Activated CD4-positive, alpha-beta T cell treated with anti-CD3 and anti-CD28 coated beads, Interleukin-2, amount 10 ng/mL, durations not matched to agents 24 days and 14 days (primary cell): Measurements from ENCODE around the gene CYP2J2. TPM values are rescaled to one million over a fixed set of nuclear protein-coding genes. Genes with fewer than 3 reads are reported as not detected.
"Not testable (repeated sequence)": the region's sequence is repeated elsewhere in the genome, so short reads cannot be mapped to it uniquely, and the experiment has no call there.

Source experiments
- DNase-seq: peaks from one replicate; pipeline ENCODE4 v3.0.0; 2022
- H3K27ac Mint-ChIP-seq: one replicate; pipeline ENCODE4 v1.8.0; 2022; ENCODE audit warnings: mild to moderate bottlenecking, mixed read lengths
- H3K27me3 Mint-ChIP-seq: one replicate; pipeline ENCODE4 v1.8.0; 2022; ENCODE audit warnings: mixed read lengths
- H3K36me3 Mint-ChIP-seq: one replicate; pipeline ENCODE4 v1.8.0; 2022; ENCODE audit warnings: low read depth, mild to moderate bottlenecking, mixed read lengths
- H3K4me1 Mint-ChIP-seq: one replicate; pipeline ENCODE4 v1.8.0; 2021; ENCODE audit warnings: mixed read lengths
- H3K4me3 Mint-ChIP-seq: one replicate; pipeline ENCODE4 v1.8.0; 2022; ENCODE audit warnings: mild to moderate bottlenecking, moderate library complexity, mixed read lengths
- H3K9me3 Mint-ChIP-seq: one replicate; pipeline ENCODE4 v1.8.0; 2021; ENCODE audit warnings: mixed read lengths
- intact Hi-C: fragments of 100-400 bp; cut with micrococcal nuclease; formaldehyde crosslinking; loops from one replicate; pipeline ENCODE4 v1.15.1; 2023
- total RNA-seq: library from RNA; stranded (reverse); gene quantifications from 2 replicates; pipeline ENCODE4 v1.2.3, GENCODE V29; 2022

CYP2J2 gene
- total RNA-seq, 1 donor from 2014 or later: 0.49 TPM

DNA sequence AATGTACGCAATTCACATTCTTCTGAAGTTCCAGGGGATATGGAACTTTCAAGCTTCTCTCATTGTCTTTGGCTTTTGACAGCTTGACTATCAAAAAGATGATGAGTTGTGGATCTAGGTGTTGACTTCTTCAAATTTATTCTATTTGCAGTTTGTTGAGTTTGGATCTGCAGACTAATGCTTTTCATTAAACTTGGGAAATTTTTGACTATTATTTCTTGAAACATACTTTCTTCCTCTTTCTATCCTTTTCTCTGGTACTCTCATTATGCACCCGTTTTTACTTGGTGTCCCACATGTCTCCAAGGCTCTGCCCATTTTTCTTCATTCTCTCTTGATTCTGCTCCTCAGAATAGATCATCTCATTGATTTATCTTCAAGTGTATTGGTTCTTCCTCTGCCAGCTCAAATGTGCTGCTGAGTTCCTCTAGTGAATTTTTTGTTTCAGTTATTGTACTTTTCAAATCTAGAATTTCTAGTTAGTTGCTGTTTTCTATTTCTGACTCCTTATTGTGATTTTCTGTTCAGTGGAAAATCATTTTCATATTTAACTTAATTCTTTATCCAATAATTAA, 49.4 kb downstream of the CYP2J2 start:
- no peaks in the 10 kb centered on the region for H3K27me3 Mint-ChIP-seq
- peaks cover 7% of the 10 kb centered on the region for H3K9me3 Mint-ChIP-seq
- no peak overlapping the region for H3K4me3 Mint-ChIP-seq
- H3K4me1 Mint-ChIP-seq: no peaks in the 10 kb centered on the region
- DNase-seq: no peak
- peaks cover 3% of the 10 kb centered on the region for H3K36me3 Mint-ChIP-seq
- H3K27ac Mint-ChIP-seq: no peak overlapping the region
- intact Hi-C loops: no loop called here

DNA sequence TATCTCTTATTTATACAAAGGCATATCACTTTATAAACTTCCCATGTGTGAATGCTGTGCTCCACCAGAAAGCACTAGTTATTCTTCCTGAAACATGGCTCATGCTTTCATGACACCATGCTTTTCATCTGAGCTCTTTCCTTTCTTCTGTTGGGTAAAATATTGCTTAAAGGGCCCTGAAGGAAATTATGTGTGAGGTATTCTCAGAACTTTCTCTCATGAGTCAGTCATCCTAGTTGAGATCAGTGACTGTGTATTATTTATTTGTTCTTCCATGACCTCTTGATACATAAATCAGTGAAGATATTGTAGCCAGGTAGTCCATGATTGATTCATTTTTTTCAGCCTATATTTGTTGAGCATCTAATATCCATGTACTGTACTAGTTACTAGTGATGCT, 54.8 kb downstream of the CYP2J2 start:
- Mint-ChIP-seq H3K4me3 (no peak overlapping the region), H3K9me3 (no peaks in the 10 kb centered on the region), H3K4me1 (no peaks in the 10 kb centered on the region), H3K27me3 (no peaks in the 10 kb centered on the region), H3K27ac (no peak overlapping the region), H3K36me3 (no peaks in the 10 kb centered on the region)
- no peak for DNase-seq
- intact Hi-C loops: no loop called here

DNA sequence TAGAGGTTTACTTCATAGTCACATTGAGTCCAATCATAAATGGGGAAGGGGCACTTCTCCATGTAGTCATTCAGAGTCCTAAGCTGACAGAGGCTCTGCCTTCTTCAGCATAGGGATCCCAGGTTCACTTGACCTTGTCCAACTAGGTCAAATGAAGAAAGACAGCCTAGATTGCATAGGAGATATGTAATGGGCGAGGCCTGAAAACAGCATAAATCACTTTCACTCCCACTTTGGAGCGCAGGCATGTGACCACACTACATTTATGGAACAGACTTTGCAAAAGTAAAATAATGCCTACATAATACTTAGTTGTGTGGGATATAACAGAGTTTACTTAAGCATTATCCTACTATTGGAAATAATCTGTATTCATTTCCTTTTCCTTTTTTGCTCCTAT, 60.1 kb downstream of the CYP2J2 start:
- no peaks in the 10 kb centered on the region for H3K4me1 Mint-ChIP-seq
- no peaks in the 10 kb centered on the region for H3K27me3 Mint-ChIP-seq
- H3K9me3 Mint-ChIP-seq: no peaks in the 10 kb centered on the region
- intact Hi-C loops: no loop called here
- no peaks in the 10 kb centered on the region for H3K36me3 Mint-ChIP-seq
- H3K4me3 Mint-ChIP-seq: no peak overlapping the region
- H3K27ac Mint-ChIP-seq: no peak overlapping the region
- no peak for DNase-seq

DNA sequence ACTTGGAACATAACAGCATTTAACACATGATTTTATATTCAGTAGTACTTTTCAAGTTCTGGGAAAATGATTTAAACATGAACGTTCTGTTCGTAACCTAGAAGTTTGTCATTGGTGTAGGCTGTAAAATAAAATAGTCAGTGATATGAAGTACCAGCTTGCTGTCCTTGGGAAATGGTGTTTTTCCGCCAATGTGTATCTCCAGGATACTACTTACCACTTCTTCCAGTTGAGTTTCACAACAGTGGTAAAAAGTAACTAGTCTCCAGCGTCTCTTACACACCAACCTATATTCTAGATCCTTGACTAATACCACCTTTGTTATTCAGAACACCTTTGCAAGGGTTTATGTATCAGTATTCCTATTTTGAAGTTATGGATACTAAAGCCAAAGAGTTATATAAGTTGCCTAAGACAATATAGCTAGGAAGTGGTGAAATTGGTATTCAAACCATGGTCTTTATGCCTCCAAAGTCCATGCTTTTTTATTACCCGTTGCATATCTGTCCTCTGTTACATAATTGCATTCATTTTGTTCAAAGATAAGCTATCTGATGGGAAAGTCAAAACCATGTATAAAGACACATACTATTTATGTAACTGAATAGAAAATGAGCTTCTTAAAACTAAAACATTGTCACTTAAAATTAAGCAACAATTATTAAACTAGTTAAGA, 68.8 kb downstream of the CYP2J2 start:
- no peak for DNase-seq
- H3K4me3 Mint-ChIP-seq: no peak overlapping the region
- intact Hi-C loops: no loop called here
- H3K36me3 Mint-ChIP-seq: no peaks in the 10 kb centered on the region
- no peaks in the 10 kb centered on the region for H3K9me3 Mint-ChIP-seq
- H3K27me3 Mint-ChIP-seq: no peaks in the 10 kb centered on the region
- H3K4me1 Mint-ChIP-seq: no peaks in the 10 kb centered on the region
- H3K27ac Mint-ChIP-seq: no peak overlapping the region

DNA sequence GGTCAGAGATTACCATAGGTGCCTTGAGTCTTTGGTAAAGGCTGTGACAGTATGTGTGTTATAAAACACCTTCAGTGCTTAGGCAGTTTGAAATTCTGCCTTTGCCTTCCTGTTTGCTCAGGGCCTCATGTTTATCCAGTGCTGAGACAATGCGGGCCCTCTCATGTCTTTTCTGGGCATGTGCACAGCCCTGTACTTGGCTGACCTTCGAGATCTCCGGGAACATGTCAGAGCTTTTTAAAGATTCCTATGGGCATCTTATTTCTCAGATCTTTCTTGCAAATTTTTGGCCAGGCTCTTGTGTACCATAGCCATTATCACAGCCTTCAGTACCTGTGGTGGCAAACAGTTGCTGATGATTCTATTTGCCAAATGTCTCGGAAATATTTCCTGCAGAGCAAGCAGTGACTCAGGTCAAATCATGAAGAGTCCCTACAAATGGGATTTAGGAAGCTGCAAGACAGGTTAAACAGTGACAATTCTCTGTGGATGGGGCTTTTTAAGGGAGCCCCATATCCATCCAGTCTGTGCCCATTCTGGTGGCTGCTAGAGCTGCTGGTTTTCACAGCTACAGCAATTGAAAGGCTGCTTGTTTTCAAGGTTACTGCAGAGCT, 69.7 kb downstream of the CYP2J2 start:
- H3K27me3 Mint-ChIP-seq: no peaks in the 10 kb centered on the region
- no peaks in the 10 kb centered on the region for H3K4me1 Mint-ChIP-seq
- no peaks in the 10 kb centered on the region for H3K9me3 Mint-ChIP-seq
- H3K4me3 Mint-ChIP-seq: no peak overlapping the region
- H3K36me3 Mint-ChIP-seq: no peaks in the 10 kb centered on the region
- intact Hi-C loops: no loop called here
- no peak overlapping the region for H3K27ac Mint-ChIP-seq
- DNase-seq: no peak

DNA sequence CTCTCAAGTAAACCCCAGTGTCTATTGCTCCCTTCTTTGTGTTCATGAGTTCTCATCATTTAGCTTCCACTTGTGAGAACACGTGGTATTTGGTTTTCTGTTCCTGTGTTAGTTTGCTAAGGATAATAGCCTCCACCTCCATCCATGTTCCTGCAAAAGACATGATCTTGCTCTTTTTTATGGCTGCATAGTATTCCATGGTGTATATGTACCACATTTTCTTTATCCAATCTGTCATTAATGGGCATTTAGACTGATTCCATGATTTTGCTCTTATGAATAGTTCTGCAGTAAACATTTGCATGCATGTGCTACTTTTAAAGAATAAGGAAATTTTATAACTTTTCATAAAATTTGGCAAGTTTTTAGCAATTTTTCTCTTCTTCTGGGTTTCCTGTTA, 71.3 kb downstream of the CYP2J2 start:
- intact Hi-C loops, DNase-seq, H3K36me3 Mint-ChIP-seq, H3K4me3 Mint-ChIP-seq, H3K27ac Mint-ChIP-seq, H3K27me3 Mint-ChIP-seq, H3K9me3 Mint-ChIP-seq, H3K4me1 Mint-ChIP-seq: not testable (repeated sequence)

DNA sequence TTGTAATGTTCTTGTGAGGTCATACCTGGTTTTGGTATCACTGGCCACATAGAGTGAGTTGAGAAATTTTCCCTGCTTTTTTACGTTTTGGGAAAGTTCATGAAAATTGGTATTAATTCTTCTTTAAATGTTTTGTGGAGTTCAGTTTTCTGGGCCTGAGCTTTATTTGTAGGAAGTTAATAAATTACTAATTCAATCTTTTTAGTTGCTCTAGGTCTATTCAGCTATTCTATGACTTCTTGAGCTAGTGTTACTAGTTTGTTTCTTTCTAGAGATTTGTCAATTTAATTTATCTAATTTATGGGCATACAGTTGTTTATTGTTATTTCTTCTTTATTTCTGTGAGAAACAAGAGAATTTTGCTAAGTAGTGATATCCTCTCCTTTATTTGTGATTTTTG, 74.5 kb downstream of the CYP2J2 start:
- DNase-seq: no peak
- H3K9me3 Mint-ChIP-seq: no peaks in the 10 kb centered on the region
- no peak overlapping the region for H3K4me3 Mint-ChIP-seq
- intact Hi-C loops: no loop called here
- no peak overlapping the region for H3K27ac Mint-ChIP-seq
- H3K27me3 Mint-ChIP-seq: no peaks in the 10 kb centered on the region
- no peaks in the 10 kb centered on the region for H3K36me3 Mint-ChIP-seq
- H3K4me1 Mint-ChIP-seq: no peaks in the 10 kb centered on the region

DNA sequence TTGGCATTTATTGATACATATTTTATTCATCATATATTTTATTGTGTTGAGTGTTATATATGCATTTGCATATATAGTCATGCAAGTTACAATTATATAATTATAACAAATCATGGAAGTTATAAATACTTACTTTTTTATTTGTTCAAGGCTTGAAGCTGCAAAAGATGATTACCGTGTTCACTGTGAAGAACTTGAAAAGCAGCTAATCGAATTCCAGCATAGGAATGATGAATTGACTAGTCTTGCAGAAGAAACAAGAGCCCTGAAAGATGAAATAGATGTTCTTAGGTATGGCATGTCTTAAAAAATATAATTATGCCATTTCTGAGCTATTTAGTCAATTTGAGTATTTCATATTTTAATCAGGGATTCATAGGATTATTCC, 79.7 kb downstream of the CYP2J2 start:
- H3K27ac Mint-ChIP-seq: no peak overlapping the region
- H3K36me3 Mint-ChIP-seq: no peaks in the 10 kb centered on the region
- no peaks in the 10 kb centered on the region for H3K9me3 Mint-ChIP-seq
- H3K4me1 Mint-ChIP-seq: no peaks in the 10 kb centered on the region
- no peak overlapping the region for H3K4me3 Mint-ChIP-seq
- H3K27me3 Mint-ChIP-seq: no peaks in the 10 kb centered on the region
- no peak for DNase-seq
- intact Hi-C loops: no loop called here

DNA sequence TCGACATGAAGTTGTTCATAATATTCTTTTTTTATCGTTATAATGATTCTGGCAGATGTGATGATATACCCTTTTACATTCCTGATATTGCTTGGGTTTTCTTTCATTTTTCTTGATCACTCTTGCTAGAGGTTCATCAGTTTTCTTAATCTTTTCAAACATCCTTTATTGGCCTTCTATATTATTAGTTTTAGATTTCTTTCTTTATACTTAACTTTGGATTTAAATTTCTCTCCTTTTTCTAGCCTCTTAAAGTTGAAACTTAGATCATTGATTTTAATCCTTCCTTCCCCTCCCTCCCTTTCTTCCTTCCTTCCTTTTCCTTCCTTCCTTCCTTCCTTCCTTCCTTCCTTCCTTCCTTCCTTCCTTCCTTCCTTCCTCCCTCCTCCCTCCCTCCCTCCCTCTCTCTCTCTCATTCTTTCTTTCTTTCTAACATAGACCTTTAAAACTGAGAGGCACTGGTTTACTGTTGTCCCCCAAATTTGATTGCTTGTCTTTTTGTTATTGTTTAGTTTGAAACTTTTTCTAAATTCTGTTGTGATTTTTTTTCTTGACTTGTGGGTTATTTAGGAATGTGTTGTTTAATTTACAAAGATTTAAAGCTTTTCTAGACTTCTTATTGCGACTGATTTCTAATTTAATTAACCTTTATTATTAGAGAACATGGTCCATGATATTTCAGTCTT, 80.2 kb downstream of the CYP2J2 start:
- H3K36me3 Mint-ChIP-seq: no peaks in the 10 kb centered on the region
- H3K27me3 Mint-ChIP-seq: no peaks in the 10 kb centered on the region
- H3K9me3 Mint-ChIP-seq: no peaks in the 10 kb centered on the region
- H3K4me3 Mint-ChIP-seq: no peak overlapping the region
- no peak overlapping the region for H3K27ac Mint-ChIP-seq
- intact Hi-C loops: no loop called here
- no peak for DNase-seq
- H3K4me1 Mint-ChIP-seq: no peaks in the 10 kb centered on the region

DNA sequence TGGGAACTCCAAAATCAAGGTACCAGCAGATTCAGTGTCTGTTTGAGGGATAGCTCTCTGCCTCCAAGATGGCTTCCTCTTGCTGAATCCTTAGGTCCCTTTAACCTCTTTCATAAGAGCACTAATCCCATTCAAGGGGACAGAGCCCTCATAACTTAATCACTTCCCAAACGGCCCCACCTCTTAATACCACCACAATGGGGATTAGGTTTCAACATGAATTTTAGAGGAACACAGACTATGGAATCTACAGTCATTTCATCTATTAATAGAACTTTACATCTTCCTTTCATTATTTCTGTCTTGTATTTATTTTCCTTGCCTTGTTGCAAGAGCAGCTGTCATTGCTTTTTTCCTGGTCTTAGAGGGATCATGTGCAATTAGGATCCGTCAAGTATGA, 81.5 kb downstream of the CYP2J2 start:
- DNase-seq: no peak
- H3K27ac Mint-ChIP-seq: no peak overlapping the region
- no peaks in the 10 kb centered on the region for H3K27me3 Mint-ChIP-seq
- no peaks in the 10 kb centered on the region for H3K4me1 Mint-ChIP-seq
- intact Hi-C loops: no loop called here
- no peak overlapping the region for H3K4me3 Mint-ChIP-seq
- no peaks in the 10 kb centered on the region for H3K36me3 Mint-ChIP-seq
- no peaks in the 10 kb centered on the region for H3K9me3 Mint-ChIP-seq

Other genes with a start within 250 kb of the CYP2J2 start
- gene HOOK1, start 111.8 kb downstream of the CYP2J2 start, total RNA-seq: 1.6 and 2.1 TPM in 2 replicates
- gene C1orf87, start 147.0 kb upstream of the CYP2J2 start, total RNA-seq: not detected in 2 replicates